Measurements from ENCODE around the gene A3GALT2. TPM values are rescaled to one million over a fixed set of nuclear protein-coding genes. Genes with fewer than 3 reads are reported as not detected.

Gene A3GALT2
- total RNA-seq, 1 experiment from 2014 or later = not detected

DNA sequence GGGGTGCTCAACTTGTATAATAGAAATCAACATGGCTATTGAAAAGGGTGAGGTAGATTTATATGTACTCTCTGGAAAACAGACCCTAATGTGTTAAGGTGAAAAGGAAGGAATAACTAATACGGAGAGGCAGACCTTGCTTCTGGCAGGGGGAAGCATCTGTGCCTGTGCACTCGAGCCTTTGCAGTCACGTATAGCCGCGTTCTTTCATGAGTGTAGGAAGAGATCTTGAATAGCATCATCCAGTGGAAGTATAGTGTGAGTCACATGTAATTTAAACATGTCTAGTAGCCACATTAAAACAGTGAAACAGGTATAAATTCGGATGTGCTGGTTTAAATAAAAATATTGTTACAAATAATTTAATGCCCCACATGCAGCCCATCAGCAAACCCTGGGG lies 3.0 kb downstream of the A3GALT2 start:
- Histone ChIP-seq H3K56ac (ENCODE audit: insufficient read length, low read depth, low read length) (no peak overlapping the region), H4K8ac (replicated peaks; ENCODE audit: insufficient read length, low read depth, low read length) (no peak overlapping the region), H2BK15ac (ENCODE audit: low read depth, low read length) (no peak overlapping the region), H2AK5ac (ENCODE audit: insufficient read length, low read length) (no peak overlapping the region), H3T11ph (ENCODE audit: low read length) (no peak overlapping the region), H3K18ac (ENCODE audit: insufficient read length, low read depth, low read length) (no peak overlapping the region), H3K23ac (ENCODE audit: insufficient read length, low read depth, low read length) (no peak overlapping the region), H3K14ac (ENCODE audit: insufficient read depth, low read length) (no peak overlapping the region), H2BK20ac (ENCODE audit: low read depth, low read length, poor library complexity, severe bottlenecking) (no peak overlapping the region), H3K27ac (ENCODE audit: insufficient read length, low read depth, low read length) (no peak overlapping the region), H3K9me3 (ENCODE audit: control insufficient read depth, low read depth, low read length) (no peaks in the 10 kb centered on the region), H3K9ac (ENCODE audit: extremely low read depth, insufficient read length, low read length) (no peak overlapping the region), H2AFZ (ENCODE audit: low read length) (no peak overlapping the region), H4K5ac (ENCODE audit: insufficient read length, low read depth, low read length) (no peak overlapping the region), H4K91ac (ENCODE audit: insufficient read length, low read depth, low read length) (no peak overlapping the region), H2BK12ac (ENCODE audit: insufficient read length, low read depth, low read length) (no peak overlapping the region), H2BK120ac (ENCODE audit: low read depth, low read length, poor library complexity, severe bottlenecking) (no peak overlapping the region), H2BK5ac (ENCODE audit: insufficient read length, low read length) (no peak overlapping the region), H3K23me2 (ENCODE audit: insufficient read length, low read depth, low read length, poor library complexity, severe bottlenecking) (no peaks in the 10 kb centered on the region), H3K27me3 (ENCODE audit: insufficient read depth, low read length) (no peaks in the 10 kb centered on the region), H4K20me1 (ENCODE audit: control insufficient read depth, insufficient read depth, insufficient read length) (no peaks in the 10 kb centered on the region), H3K4ac (ENCODE audit: low read depth, low read length) (no peak overlapping the region), H3K4me2 (ENCODE audit: insufficient read depth, insufficient read length, low read length) (no peak overlapping the region), H3K79me1 (ENCODE audit: insufficient read depth, low read depth, low read length, poor library complexity, severe bottlenecking) (no peaks in the 10 kb centered on the region), H3K79me2 (ENCODE audit: insufficient read depth, low read length) (no peaks in the 10 kb centered on the region), H3K4me1 (ENCODE audit: insufficient read depth, low read length) (no peaks in the 10 kb centered on the region)
- H3K4me1 Mint-ChIP-seq = peaks cover 5 to 13% of the 10 kb centered on the region in 2 experiments; a peak in 3 of 4 replicates
- no peak for DNase-seq
- no peak overlapping the region for H3K27ac Mint-ChIP-seq
- no peak overlapping the region for H3K4me3 Mint-ChIP-seq
- WGBS (ENCODE audit: extremely low coverage, insufficient read length, low lambda C conversion rate) = no CpG with 5 or more reads among the region's 6 CpGs
- TF ChIP-seq, protein P1, sequence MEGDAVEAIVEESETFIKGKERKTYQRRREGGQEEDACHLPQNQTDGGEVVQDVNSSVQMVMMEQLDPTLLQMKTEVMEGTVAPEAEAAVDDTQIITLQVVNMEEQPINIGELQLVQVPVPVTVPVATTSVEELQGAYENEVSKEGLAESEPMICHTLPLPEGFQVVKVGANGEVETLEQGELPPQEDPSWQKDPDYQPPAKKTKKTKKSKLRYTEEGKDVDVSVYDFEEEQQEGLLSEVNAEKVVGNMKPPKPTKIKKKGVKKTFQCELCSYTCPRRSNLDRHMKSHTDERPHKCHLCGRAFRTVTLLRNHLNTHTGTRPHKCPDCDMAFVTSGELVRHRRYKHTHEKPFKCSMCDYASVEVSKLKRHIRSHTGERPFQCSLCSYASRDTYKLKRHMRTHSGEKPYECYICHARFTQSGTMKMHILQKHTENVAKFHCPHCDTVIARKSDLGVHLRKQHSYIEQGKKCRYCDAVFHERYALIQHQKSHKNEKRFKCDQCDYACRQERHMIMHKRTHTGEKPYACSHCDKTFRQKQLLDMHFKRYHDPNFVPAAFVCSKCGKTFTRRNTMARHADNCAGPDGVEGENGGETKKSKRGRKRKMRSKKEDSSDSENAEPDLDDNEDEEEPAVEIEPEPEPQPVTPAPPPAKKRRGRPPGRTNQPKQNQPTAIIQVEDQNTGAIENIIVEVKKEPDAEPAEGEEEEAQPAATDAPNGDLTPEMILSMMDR (conservative IDR thresholded peaks at IDR 0.05) = no peak
- no peaks in the 10 kb centered on the region for H3K9me3 Mint-ChIP-seq
- peaks cover 21% of the 10 kb centered on the region for H3K27me3 Mint-ChIP-seq (ENCODE audit: low read depth)
- H3K36me3 Mint-ChIP-seq (ENCODE audit: insufficient read depth in 1 of 3, low read depth in 3 of 3) = no peaks in the 10 kb centered on the region

Measured in H9 (cell line).